K562 (cell line): Measurements from ENCODE around the gene STIM1. TPM values are rescaled to one million over a fixed set of nuclear protein-coding genes. Genes with fewer than 3 reads are reported as not detected.

Experiments
- CREM ChIP-seq: IDR thresholded peaks from 2 replicates; pipeline ENCODE4 v1.6.1; 2014; ENCODE audit warnings: antibody characterized with exemption, low read depth
- HNRNPK ChIP-seq: fragments of 200-400 bp; formaldehyde crosslinking; IDR thresholded peaks from one replicate; pipeline ENCODE4 v1.6.1; 2018; ENCODE audit warnings: mild to moderate bottlenecking, low read depth, low read length; ENCODE audit not compliant: poor library complexity, severe bottlenecking
- MTF1 ChIP-seq: fragments of 250-450 bp; sonication (Bioruptor Pico); IDR thresholded peaks from 2 replicates; pipeline ENCODE4 v1.9.0; 2021; ENCODE audit warnings: moderate library complexity, mild to moderate bottlenecking, inconsistent platforms, borderline replicate concordance
- PHTF2 ChIP-seq: fragments of 250-450 bp; sonication (Bioruptor Pico); IDR thresholded peaks from 2 replicates; pipeline ENCODE4 v1.5.0; 2021; ENCODE audit warnings: mild to moderate bottlenecking
- PRPF4 ChIP-seq: fragments of 200-400 bp; formaldehyde crosslinking; IDR thresholded peaks from one replicate; pipeline ENCODE4 v1.6.1; 2017; ENCODE audit warnings: low read length, low read depth, mild to moderate bottlenecking; ENCODE audit not compliant: insufficient read depth, poor library complexity, severe bottlenecking
- REST ChIP-seq, 2 experiments: fragments of 450-650 bp; formaldehyde crosslinking in 1 of 2; IDR thresholded peaks; 2 replicates each; pipeline versions ENCODE4 v1.4.0 to v1.6.1; 2014 to 2020; ENCODE audit warnings: mild to moderate bottlenecking in 2 of 2, borderline replicate concordance in 1 of 2, low read depth in 1 of 2
- ZNF280A ChIP-seq: fragments of 450-650 bp; IDR thresholded peaks from 2 replicates; pipeline ENCODE4 v1.6.1; 2018; ENCODE audit warnings: mild to moderate bottlenecking, low read depth; ENCODE audit not compliant: partially characterized antibody
- polyA plus RNA-seq, 8 experiments: library from polyadenylated mRNA; depleted of rRNA in 4 of 8; stranded (reverse) in 5 of 8; unstranded in 3 of 8; fragments of >200 nt; fragmentation: Nextera tagmentation in 2 of 8; fragmentation: Illumina TruSeq in 1 of 8; extraction: Ambion mirVana in 2 of 8; extraction: Trizol in 1 of 8; gene quantifications; 2 replicates each; pipeline versions ENCODE4 v1.2.1 to v1.2.3, GENCODE V29; 2011 to 2014; ENCODE audit warnings: inconsistent platforms in 1 of 8, missing spikeins in 1 of 8
- total RNA-seq, 7 experiments: library from RNA; depleted of rRNA in 6 of 7; stranded (reverse); fragments of >200 nt in 6 of 7; fragmentation: Illumina TruSeq in 2 of 7; extraction: Trizol in 2 of 7; gene quantifications; 2 replicates each; pipeline versions ENCODE4 v1.2.1 to v1.2.3, GENCODE V29; 2011 to 2021; ENCODE audit warnings: low replicate concordance in 1 of 7
- TF ChIP-seq, protein P1 (sequence below), 2 experiments: IDR thresholded peaks in 1 of 2; conservative IDR thresholded peaks in 1 of 2; 2 replicates each; pipeline ENCODE4 v1.6.1; 2016; ENCODE audit warnings: low read depth in 2 of 2, mild to moderate bottlenecking in 1 of 2, missing compliant biosample characterization in 1 of 2, missing genetic modification characterization in 1 of 2, moderate library complexity in 1 of 2
- TF ChIP-seq, protein P2 (sequence below), 2 experiments: fragments of 450-650 bp in 1 of 2; IDR thresholded peaks; 2 replicates each; pipeline ENCODE4 v1.6.1; 2011 to 2017; ENCODE audit warnings: low read depth in 2 of 2, antibody characterized with exemption in 1 of 2, borderline replicate concordance in 1 of 2, low read length in 1 of 2, mild to moderate bottlenecking in 1 of 2, mixed read lengths in 1 of 2; ENCODE audit not compliant: control insufficient read depth in 1 of 2

STIM1 gene
- total and polyA plus RNA-seq, 9 of the 15 experiments (the other 6 are each of a cell fraction or from before 2014, with no cell fraction given) = 7.7 to 50.5 (median 22.5) TPM

GRCh38 chr11:3994030-3994640 is 138.7 kb downstream of the STIM1 start (continued):
- TF ChIP-seq, protein P1, sequence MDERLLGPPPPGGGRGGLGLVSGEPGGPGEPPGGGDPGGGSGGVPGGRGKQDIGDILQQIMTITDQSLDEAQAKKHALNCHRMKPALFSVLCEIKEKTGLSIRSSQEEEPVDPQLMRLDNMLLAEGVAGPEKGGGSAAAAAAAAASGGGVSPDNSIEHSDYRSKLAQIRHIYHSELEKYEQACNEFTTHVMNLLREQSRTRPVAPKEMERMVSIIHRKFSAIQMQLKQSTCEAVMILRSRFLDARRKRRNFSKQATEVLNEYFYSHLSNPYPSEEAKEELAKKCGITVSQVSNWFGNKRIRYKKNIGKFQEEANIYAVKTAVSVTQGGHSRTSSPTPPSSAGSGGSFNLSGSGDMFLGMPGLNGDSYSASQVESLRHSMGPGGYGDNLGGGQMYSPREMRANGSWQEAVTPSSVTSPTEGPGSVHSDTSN (CRISPR knock-in tag; IDR thresholded peaks at IDR 0.05; ENCODE audit: low read depth) = no peak
- TF ChIP-seq, protein P1 (tag; conservative IDR thresholded peaks at IDR 0.05; ENCODE audit: low read depth) = no peak
- TF ChIP-seq REST (IDR thresholded peaks at IDR 0.05; ENCODE audit: borderline replicate concordance) (0 out of 2 replicates have a peak, but pooled peaks have one; percentile 17), REST (CRISPR knock-in tag; IDR thresholded peaks at IDR 0.05; ENCODE audit: low read depth) (no peak), HNRNPK (no peak), MTF1 (CRISPR knock-in tag) (no peak), PRPF4 (no peak), PHTF2 (CRISPR knock-in tag) (no peak), CREM (0 out of 2 replicates have a peak, but pooled peaks have one; percentile 22), ZNF280A (peak; percentile 93)
- TF ChIP-seq, protein P2, sequence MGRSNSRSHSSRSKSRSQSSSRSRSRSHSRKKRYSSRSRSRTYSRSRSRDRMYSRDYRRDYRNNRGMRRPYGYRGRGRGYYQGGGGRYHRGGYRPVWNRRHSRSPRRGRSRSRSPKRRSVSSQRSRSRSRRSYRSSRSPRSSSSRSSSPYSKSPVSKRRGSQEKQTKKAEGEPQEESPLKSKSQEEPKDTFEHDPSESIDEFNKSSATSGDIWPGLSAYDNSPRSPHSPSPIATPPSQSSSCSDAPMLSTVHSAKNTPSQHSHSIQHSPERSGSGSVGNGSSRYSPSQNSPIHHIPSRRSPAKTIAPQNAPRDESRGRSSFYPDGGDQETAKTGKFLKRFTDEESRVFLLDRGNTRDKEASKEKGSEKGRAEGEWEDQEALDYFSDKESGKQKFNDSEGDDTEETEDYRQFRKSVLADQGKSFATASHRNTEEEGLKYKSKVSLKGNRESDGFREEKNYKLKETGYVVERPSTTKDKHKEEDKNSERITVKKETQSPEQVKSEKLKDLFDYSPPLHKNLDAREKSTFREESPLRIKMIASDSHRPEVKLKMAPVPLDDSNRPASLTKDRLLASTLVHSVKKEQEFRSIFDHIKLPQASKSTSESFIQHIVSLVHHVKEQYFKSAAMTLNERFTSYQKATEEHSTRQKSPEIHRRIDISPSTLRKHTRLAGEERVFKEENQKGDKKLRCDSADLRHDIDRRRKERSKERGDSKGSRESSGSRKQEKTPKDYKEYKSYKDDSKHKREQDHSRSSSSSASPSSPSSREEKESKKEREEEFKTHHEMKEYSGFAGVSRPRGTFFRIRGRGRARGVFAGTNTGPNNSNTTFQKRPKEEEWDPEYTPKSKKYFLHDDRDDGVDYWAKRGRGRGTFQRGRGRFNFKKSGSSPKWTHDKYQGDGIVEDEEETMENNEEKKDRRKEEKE (IDR thresholded peaks at IDR 0.05; ENCODE audit: borderline replicate concordance in 1 of 2, control insufficient read depth in 1 of 2, low read depth in 2 of 2, low read length in 1 of 2) = no peak
